A673 (cell line): ENCODE measurements around the gene GSX2. TPM values are rescaled to one million over a fixed set of nuclear protein-coding genes. Genes with fewer than 3 reads are reported as not detected.

Experiments used
- BruUV-seq: library from RNA; stranded (reverse); fragments of 400-500 nt; replicated peaks from 2 replicates; lab custom pipeline; 2021; lab: Mats Ljungman, UMichigan
- CTCF ChIA-PET: fragments of 300-600 bp; sonication (Branson Sonifier 250); formaldehyde crosslinking; loops from one replicate; lab custom pipeline; 2022; ENCODE audit warnings: antibody characterized with exemption; lab: Charles Lee
- POLR2A ChIA-PET: fragments of 300-600 bp; sonication (Branson Sonifier 250); formaldehyde crosslinking; loops from one replicate; lab custom pipeline; 2022; ENCODE audit warnings: antibody characterized with exemption; ENCODE audit not compliant: low non-redundant PET; lab: Charles Lee
- DNase-seq: peaks from one replicate; pipeline ENCODE4 v3.0.0-alpha.2; 2015; ENCODE audit warnings: low spot score
- H3K27ac ChIP-seq: fragments of 200-600 bp; sonication (generic); 2 replicates; pipeline ENCODE4 v1.5.1; 2016; ENCODE audit warnings: mixed run types, low read depth, mild to moderate bottlenecking, mixed read lengths, antibody characterized with exemption, low read length; ENCODE audit not compliant: poor library complexity, severe bottlenecking
- H3K27me3 ChIP-seq: fragments of 200-600 bp; sonication (generic); replicated peaks from 2 replicates; pipeline ENCODE4 v1.6.1; 2017; ENCODE audit warnings: mixed run types, low read depth, mild to moderate bottlenecking, mixed read lengths, antibody characterized with exemption, low read length; ENCODE audit not compliant: insufficient read depth, poor library complexity
- H3K36me3 ChIP-seq: fragments of 200-600 bp; sonication (generic); 2 replicates; pipeline ENCODE4 v1.6.1; 2016; ENCODE audit warnings: mixed run types, mild to moderate bottlenecking, mixed read lengths, antibody characterized with exemption, low read length; ENCODE audit not compliant: insufficient read depth, poor library complexity, severe bottlenecking
- H3K4me1 ChIP-seq: fragments of 200-600 bp; sonication (generic); 2 replicates; pipeline ENCODE4 v1.6.1; 2017; ENCODE audit warnings: mixed run types, mild to moderate bottlenecking, mixed read lengths, antibody characterized with exemption, low read length; ENCODE audit not compliant: insufficient read depth, poor library complexity, severe bottlenecking
- H3K4me3 ChIP-seq: fragments of 200-600 bp; sonication (generic); 2 replicates; pipeline ENCODE4 v1.5.1; 2016; ENCODE audit warnings: low read depth, mixed run types, mild to moderate bottlenecking, mixed read lengths, low read length; ENCODE audit not compliant: poor library complexity, severe bottlenecking
- H3K9me3 ChIP-seq: fragments of 200-600 bp; sonication (generic); 2 replicates; pipeline ENCODE4 v1.6.1; 2016; ENCODE audit warnings: mixed run types, low read depth, mild to moderate bottlenecking, mixed read lengths, antibody characterized with exemption, low read length; ENCODE audit not compliant: poor library complexity, severe bottlenecking
- CTCF ChIP-seq: fragments of 300-800, 200-600 bp; sonication (generic); conservative IDR thresholded peaks from 2 replicates; pipeline ENCODE4 v1.5.1; 2017; ENCODE audit warnings: low read depth, mild to moderate bottlenecking, antibody characterized with exemption, low read length, moderate library complexity, mixed read lengths
- EZH2 ChIP-seq: fragments of 200-600 bp; sonication (generic); IDR thresholded peaks from 2 replicates; pipeline ENCODE4 v1.6.1; 2017; ENCODE audit warnings: borderline replicate concordance, low read depth, mild to moderate bottlenecking, mixed read lengths, antibody characterized with exemption, low read length; ENCODE audit not compliant: poor library complexity, severe bottlenecking
- intact Hi-C: fragments of 100-400 bp; cut with micrococcal nuclease; formaldehyde crosslinking; loops from one replicate; pipeline ENCODE4 v1.10.0; 2022; ENCODE audit not compliant: unreplicated experiment
- total RNA-seq: library from RNA; stranded (reverse); gene quantifications from 2 replicates; pipeline ENCODE4 v1.2.3, GENCODE V29; 2021

The GSX2 gene
- total RNA-seq, 1 experiment from 2014 or later: not detected

DNA sequence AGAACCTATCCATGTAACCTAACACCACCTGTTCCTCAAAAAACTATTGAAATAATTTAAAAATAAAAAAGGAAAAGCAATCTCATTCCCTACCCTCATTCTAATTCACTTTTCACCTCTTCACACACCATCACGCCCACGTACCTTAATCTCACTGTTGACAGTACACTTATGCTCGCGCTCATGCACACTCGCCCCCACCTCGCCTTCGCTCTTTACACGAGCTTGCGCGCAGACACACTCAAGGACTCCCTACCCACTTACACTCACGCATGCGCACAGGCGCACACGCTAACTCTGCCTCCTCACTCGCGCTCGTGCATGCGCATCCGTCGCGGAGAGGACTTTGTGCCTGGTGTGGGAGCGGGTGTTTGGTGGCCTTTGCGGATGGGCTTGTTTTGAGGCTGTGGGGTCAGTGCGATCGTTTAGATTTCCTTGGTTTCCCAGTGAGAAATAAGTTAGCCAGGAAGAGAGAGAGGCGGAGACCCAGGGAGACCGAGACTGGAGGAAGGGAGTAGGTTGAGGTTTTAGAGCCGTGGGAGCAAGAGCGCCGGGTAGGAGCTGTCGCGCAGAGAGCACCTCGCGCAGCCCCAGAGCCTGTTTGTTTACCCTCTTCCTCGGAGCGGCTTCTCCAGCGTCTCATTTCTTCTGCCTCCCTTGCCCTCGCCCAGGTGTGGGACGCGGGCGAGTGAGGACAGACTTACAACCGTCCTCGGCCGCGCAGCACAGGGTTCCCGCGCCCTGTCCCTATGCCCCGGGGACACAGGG is 8.1 kb upstream of the GSX2 start:
- peak; percentile 48 for DNase-seq
- peaks cover 41% of the 10 kb centered on the region for H3K27me3 ChIP-seq
- H3K27ac ChIP-seq: no peak overlapping the region
- no peaks in the 10 kb centered on the region for H3K36me3 ChIP-seq
- H3K4me1 ChIP-seq: no peaks in the 10 kb centered on the region
- POLR2A ChIA-PET: no interaction called here
- no TSS peak for BruUV-seq
- no peak for TF ChIP-seq EZH2
- no peak for TF ChIP-seq CTCF
- CTCF ChIA-PET: no interaction called here
- no peaks in the 10 kb centered on the region for H3K9me3 ChIP-seq
- intact Hi-C loops: no loop called here
- peak overlapping the region; percentile 30 for H3K4me3 ChIP-seq

GRCh38 chr4:54092405-54093323 is 7.3 kb upstream of the GSX2 start:
- H3K27ac ChIP-seq: no peak overlapping the region
- H3K4me1 ChIP-seq: no peaks in the 10 kb centered on the region
- no TSS peak for BruUV-seq
- intact Hi-C loops: no loop called here
- H3K9me3 ChIP-seq: no peaks in the 10 kb centered on the region
- ChIA-PET CTCF (no interaction called here), POLR2A (no interaction called here)
- H3K27me3 ChIP-seq: peaks cover 50% of the 10 kb centered on the region
- no peak overlapping the region for H3K4me3 ChIP-seq
- no peak for TF ChIP-seq CTCF
- no peak for TF ChIP-seq EZH2
- H3K36me3 ChIP-seq: no peaks in the 10 kb centered on the region
- DNase-seq: no peak

GRCh38 chr4:54093324-54094240 is 6.4 kb upstream of the GSX2 start:
- CTCF ChIA-PET: no interaction called here
- POLR2A ChIA-PET: no interaction called here
- Histone ChIP-seq H3K4me3 (no peak overlapping the region), H3K36me3 (no peaks in the 10 kb centered on the region), H3K27me3 (peaks cover 59% of the 10 kb centered on the region), H3K9me3 (no peaks in the 10 kb centered on the region), H3K4me1 (no peaks in the 10 kb centered on the region), H3K27ac (no peak overlapping the region)
- TF ChIP-seq EZH2: no peak
- no peak for TF ChIP-seq CTCF
- intact Hi-C loops: no loop called here
- DNase-seq: no peak
- no TSS peak for BruUV-seq
